ENCODE results near the gene MYMX.
A peak's percentile ranks its signal among the peaks of the same experiment; 100 is the strongest.
"Not testable (repeated sequence)": the region's sequence is repeated elsewhere in the genome, so short reads cannot be mapped to it uniquely, and the experiment has no call there.

MYMX gene

DNA sequence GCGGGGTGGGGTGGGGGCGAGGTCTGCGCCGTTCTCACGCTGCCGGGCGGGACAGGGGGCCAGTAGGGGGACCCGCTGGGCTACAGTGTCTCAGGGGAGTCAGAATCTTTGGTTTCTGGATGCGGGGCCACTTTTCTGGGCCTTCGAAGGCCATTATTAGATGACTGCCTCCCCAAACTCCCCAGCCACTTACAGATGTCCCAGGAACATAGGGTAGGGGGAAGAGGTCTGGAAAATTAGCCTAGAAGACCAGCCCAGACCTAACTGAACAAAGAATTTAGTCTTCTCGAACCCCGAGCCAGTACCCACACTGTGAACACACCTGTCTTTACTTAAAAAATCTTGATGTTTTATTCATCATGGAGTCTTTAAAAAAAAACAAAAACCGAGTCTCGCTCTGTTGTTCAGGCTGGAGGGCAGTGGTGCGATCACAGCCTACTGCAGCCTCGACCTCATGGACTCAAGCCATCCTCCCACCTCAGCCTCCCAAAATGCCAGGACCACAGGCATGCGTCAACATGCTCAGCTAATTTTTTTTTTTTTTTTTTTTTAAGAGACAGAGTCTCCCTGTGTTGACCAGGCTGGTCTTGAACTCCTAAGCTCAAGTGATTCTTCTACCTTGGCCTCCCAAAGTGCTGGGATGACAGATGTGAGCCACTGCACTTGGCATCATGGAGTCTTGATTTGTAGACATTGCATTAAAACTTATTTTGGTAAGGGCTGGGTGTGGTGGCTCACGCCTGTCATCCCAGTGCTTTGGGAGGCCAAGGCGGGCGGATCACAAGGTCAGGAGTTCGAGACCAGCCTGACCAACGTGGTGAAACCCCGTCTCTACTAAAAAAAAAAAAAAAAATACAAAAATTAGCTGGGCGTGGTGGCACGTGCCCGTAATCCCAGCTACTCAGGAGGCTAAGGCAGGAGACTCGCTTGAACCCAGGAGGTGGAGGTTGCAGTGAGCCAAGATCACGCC is 3.4 kb downstream of the MYMX start:
- no peak for DNase-seq (ENCODE audit: low spot score)

- DNase-seq (ENCODE audit: low spot score) = no peak
Measured at GRCh38 chr6:44220913-44221290, 4.2 kb downstream of the MYMX start.

DNA sequence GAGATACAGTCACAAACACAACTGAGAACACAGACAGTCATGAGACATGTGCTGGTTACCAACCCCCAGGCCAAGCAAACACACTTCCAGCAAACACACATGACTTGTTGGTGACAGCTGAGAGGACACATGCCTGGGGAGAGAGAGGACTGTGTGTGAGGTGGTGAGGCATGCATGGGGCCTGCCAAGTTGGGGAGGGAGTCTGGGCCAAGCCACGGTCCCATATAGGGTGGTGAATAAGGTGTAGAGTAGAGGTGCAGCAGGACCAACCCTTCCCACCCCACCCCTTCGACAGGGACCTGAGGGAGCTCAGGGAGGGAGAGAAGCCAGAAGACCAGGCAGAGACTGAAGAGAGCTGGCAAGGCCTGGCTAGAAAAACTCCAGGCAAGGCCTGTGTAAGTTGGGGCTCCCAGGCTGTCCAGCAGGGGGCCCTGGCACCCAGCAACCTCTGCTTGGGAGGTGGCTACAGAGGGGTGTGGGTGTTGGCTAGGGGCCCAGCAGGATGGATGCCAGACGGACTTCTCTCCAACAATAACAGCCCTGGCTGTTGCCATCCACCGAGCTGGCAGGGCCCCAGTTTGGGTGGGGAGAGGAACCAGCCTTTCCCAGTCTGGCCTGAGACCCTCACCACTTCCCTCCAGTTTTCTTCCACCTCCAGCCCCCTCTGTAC is 4.7 kb downstream of the MYMX start:
- peak; percentile 94 for DNase-seq (ENCODE audit: low spot score)

DNA sequence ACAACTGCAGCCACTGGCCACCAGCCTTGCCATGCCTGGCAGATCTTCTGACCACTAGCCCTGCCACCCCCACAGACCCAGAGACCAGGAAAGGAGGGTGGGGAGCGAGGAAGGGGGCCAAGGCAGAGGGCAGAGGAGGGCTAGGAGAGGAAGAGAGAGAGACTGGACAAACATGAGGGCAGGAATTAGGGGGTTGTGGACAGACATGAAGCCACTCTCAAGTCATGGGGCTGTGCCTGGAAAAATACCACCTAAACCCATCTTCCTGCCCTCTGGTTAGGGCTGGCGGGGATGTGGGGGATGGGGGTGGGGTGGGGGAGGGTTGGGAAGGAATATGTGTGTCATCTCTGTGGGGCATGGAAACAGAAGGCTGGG is 5.2 kb downstream of the MYMX start:
- no peak for DNase-seq (ENCODE audit: low spot score)

DNA sequence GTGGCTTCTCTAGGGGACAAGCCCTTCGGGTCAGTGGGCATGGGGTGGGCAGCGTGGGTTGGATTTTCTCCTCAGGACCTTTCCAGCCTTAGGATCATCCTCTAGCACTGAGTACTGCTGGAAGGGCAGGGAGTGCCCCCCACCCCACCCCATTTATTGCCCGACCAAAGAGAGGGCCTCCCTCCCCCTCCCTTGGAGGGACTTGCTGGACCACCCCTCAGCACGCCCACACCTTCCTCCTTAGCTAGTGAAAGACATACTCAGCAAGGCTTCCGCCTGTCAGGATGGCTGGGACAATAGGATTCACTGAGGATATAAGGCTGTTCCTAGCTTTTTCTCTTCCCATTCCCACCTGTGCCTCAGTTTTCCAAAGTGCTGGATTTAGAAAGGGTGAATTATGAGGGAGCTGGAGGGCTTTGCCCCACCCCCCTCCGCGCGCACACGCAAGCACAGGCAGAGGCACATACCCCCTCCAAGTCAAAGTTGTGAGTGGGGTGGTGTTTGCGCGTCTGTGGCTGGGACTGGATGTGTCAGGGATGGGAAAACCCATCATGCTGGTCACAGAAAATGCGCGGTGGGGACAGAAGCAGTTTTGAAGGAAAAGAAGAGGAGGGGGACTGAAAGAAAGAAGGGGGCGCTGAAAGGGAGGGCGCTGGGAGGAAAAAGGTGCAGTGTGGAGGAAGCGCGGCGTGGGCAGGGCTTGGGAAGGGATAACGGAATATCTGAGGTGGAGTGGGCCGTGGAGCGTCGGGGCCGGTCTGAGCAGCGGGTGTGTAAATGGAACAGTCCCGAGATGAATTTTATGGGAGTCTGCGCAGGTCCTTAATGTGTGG is 6.0 kb downstream of the MYMX start:
- DNase-seq (ENCODE audit: low spot score) = no peak

DNA sequence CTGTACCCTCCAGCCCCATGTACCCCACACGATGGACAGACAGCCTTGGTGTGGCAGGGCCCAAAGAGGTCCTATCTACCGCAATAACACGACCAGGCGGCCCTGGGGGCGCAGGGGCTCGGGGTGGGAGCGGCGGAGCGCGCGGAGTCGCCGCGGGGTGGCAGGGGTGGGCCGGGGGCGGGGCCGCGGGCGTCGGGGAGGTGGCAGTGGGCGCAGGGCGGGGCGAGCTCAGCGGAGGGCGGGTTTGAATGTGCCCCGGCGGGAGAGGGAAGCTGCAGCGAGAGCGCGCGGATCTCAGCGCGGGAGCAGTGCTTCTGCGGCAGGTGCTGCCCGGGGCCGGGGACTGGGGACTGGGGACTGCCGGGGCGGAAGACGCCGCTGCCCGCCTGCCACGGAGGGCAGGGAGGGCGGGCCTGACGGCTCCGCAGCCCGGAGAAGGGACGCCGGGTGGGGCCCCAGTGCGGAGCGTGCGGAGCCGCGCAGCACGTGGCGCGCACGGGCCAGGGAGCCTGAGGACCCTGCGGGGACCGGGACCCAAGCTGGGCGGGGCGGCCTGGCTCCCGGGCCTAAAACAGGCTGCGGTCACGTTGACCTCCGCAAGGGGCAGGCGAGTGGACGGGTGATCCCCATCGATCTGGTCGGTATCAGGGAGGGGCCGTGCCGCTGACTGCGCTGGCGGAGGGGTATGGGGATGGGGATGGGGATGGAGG is 6.7 kb downstream of the MYMX start, which contains the start of gene SLC29A1:
Gene SLC29A1, plus strand, starts transcription at position 277 of the 710 bp plus-strand sequence. CDS start 3,719 bp downstream, outside the sequence.
- DNase-seq (ENCODE audit: low spot score) = peak; percentile 72

GRCh38 chr6:44224029-44224964 is 7.6 kb downstream of the MYMX start:
- DNase-seq (ENCODE audit: low spot score) = peak; percentile 53

DNA sequence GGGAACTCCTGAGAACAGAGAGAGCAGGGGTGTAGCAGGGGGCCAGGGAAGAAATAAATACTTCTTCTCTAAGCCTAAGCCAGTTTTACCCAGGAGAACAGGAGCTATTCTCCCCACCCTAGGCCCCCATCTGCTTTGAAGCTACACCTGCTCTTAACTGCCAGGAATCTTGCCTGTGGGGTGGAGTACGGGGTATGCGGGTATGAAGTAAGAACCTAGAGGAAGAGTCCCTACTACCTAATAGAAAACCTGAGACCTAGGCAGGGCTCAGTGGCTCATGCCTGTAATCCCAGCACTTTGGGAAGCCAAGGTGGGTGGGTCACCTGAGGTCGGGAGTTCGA is 8.2 kb downstream of the MYMX start:
- DNase-seq (ENCODE audit: low spot score) = no peak

DNA sequence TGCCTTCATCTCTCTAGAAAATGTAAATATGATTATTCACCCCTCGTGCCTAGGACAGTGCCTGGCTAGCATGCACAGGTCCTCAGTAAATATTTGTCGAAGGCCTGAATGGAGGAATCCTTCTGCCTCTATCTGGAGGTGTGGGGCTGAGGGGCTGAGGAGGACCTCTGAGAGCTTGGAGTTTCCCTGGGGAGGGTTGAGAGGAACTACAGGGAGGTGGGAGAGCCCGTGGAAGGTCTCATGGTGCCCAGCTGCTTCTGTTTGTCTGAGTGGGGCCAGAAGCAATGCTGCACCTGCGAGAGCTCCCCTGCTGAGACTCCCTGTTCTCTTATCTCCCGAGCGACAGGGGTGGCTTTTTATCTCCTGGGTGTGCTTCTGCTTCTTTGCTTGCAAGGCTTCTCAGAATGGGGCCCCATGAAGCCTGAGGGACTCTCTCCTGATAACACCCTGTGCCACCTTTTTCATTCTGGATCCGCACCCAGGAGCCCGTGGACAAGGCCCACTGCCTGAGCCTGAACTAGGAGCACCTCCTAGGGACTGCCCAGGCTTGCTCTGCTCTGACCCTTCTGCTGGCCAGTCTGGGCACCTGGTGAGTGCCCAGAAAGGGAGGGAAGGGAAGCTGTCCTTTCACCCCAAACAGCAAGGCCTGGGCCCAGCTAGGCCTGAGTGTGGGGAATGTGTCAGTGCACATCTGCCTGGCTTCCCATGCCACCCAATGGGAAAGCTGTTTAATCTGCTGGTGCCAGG is 9.0 kb downstream of the MYMX start:
- DNase-seq (ENCODE audit: low spot score) = peak; percentile 87

- DNase-seq (ENCODE audit: low spot score) = peak; percentile 24
Measured at GRCh38 chr6:44226368-44227147, 9.8 kb downstream of the MYMX start.

- DNase-seq (ENCODE audit: low spot score) = peak; percentile 46
Measured at GRCh38 chr6:44227148-44227793, 10.5 kb downstream of the MYMX start.

DNA sequence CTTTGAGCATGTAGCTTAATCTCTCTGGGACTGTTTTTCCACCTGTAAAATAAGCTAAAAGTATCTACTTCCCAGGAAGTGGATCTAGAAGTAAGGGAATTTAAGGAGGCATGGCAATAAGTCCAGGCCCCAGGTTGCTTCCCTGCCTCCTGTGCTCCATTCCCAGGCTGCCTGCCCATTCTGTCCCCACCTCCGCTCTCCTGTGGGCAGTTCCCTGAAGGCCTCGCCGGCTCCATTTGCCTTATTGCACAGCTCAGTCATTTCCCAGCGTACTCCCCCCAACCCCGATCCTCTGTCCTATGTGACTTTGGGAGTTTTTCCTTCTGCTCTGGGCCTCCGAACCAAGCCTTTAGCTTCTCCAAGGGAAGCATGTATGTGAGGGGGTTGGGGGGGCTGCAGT is 11.3 kb downstream of the MYMX start:
- no peak for DNase-seq (ENCODE audit: low spot score)

GRCh38 chr6:44228433-44228832 is 11.7 kb downstream of the MYMX start:
- no peak for DNase-seq (ENCODE audit: low spot score)

- DNase-seq (ENCODE audit: low spot score) = no peak
Measured at GRCh38 chr6:44228836-44229235, 12.1 kb downstream of the MYMX start.

- DNase-seq (ENCODE audit: low spot score) = no peak
Measured at GRCh38 chr6:44229376-44230033, 12.8 kb downstream of the MYMX start.

GRCh38 chr6:44230034-44230675 is 13.4 kb downstream of the MYMX start:
- DNase-seq (ENCODE audit: low spot score) = no peak

DNA sequence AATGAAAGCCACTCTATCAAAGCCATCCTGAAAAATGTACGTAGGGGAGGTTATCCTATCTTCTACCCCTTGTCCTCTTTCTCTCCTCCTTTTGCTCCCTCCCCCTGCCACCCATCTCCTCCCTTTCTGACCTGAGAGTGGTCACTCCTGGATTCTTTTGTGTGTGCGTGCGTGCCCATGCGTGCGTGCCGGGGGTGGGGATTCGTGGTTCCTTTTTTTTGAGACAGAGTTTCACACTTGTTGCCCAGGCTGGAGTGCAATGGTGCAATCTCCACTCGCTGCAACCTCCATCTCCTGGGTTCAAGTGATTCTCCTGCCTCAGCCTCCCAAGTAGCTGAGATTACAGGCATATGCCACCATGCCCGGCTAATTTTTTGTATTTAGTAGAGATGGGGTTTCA is 14.7 kb downstream of the MYMX start:
- not testable (repeated sequence) for DNase-seq (ENCODE audit: low spot score)
